Right lobe of liver (tissue), 6 donors: ENCODE measurements around the gene OR52H1. TPM values are rescaled to one million over a fixed set of nuclear protein-coding genes. Genes with fewer than 3 reads are reported as not detected.

Experiments used
- ATAC-seq, 4 donors: fragments of 200-7000 bp; cut with Tn5 transposase; one replicate each; pipeline ENCODE4 v1.9.1; 2020; ENCODE audit warnings: mild to moderate bottlenecking in 4 of 4, moderate library complexity in 4 of 4
- DNase-seq, 3 donors: peaks; one replicate each; pipeline ENCODE4 v3.0.0-alpha.2; 2020
- H3K27ac ChIP-seq, 3 donors: fragments of 200-600 bp; one replicate each; pipeline ENCODE4 v1.8.0; 2022
- H3K27me3 ChIP-seq, 2 donors: fragments of 200-600 bp; one replicate each; pipeline ENCODE4 v1.8.0; 2022
- H3K36me3 ChIP-seq, 4 donors: fragments of 200-600 bp; sonication (generic) in 1 of 4; one replicate each; pipeline versions ENCODE4 v1.5.1 to v1.8.0; 2017 to 2022; ENCODE audit warnings: control low read depth in 1 of 4
- H3K4me1 ChIP-seq, 4 donors: fragments of 200-600 bp; sonication (generic) in 1 of 4; one replicate each; pipeline versions ENCODE4 v1.5.1 to v1.8.0; 2017 to 2022; ENCODE audit warnings: control low read depth in 1 of 4
- H3K4me3 ChIP-seq, 3 donors: fragments of 200-600 bp; one replicate each; pipeline ENCODE4 v1.8.0; 2022
- H3K9me3 ChIP-seq, 4 donors: fragments of 200-600 bp; sonication (generic) in 1 of 4; one replicate each; pipeline versions ENCODE4 v1.5.1 to v1.8.0; 2017 to 2022; ENCODE audit warnings: control low read depth in 1 of 4
- CTCF ChIP-seq, 4 donors: fragments of 200-600 bp in 3 of 4; fragments of 450-650 bp in 1 of 4; IDR thresholded peaks; one replicate each; pipeline versions ENCODE4 v1.5.1 to v1.8.0; 2016 to 2022; ENCODE audit warnings: antibody characterized with exemption in 4 of 4, mild to moderate bottlenecking in 2 of 4
- POLR2A ChIP-seq: fragments of 450-650 bp; IDR thresholded peaks from one replicate; pipeline ENCODE4 v1.6.1; 2017; ENCODE audit warnings: antibody characterized with exemption, mild to moderate bottlenecking
- WGBS: methylation state at CpG from one replicate; pipeline ENCODE4 v1.1.6; 2018; ENCODE audit warnings: low coverage, low lambda C conversion rate; ENCODE audit not compliant: insufficient coverage; ENCODE audit errors: missing lambda C conversion rate; 5-methylcytosine and 5-hydroxymethylcytosine counted together
- intact Hi-C, 2 donors: fragments of 100-400 bp; cut with DNase I; formaldehyde crosslinking; loops; one replicate each; pipeline versions ENCODE4 v1.11.2 to v1.14.1; 2022
- total RNA-seq, 6 experiments: library from RNA; depleted of rRNA in 2 of 6; stranded (reverse); fragments of >200 nt in 2 of 6; fragmentation: NEBNext Ultra II Directional in 3 of 6; extraction: Animal tissue kit (Norgen Biotek cat#: 25700) in 3 of 6; gene quantifications; one replicate each; pipeline versions ENCODE4 v1.1.0 to v1.2.4, GENCODE V29; 2016 to 2023
- donor health status: DM: no; HTN: yes; CAD: no.
- donor health status: DM: no; HTN: no; CAD: no.
- donor health status: DM: no; HTN: no; CAD: no.
- donor health status: DM: no; HTN: yes; CAD: no.
- donor health status: DM: no; HTN: yes; CAD: no.

OR52H1 gene
- total RNA-seq, 6 experiments from 2014 or later: 0.49 TPM; not detected in 5

- Histone ChIP-seq H3K27me3 (no peaks in the 10 kb centered on the region), H3K4me1 (no peaks in the 10 kb centered on the region), H3K27ac (no peak overlapping the region), H3K4me3 (no peak overlapping the region), H3K36me3 (no peaks in the 10 kb centered on the region), H3K9me3 (no peaks in the 10 kb centered on the region)
- peak in 2 of 4 donors; percentile 11 to 32 for ATAC-seq
- no peak for TF ChIP-seq POLR2A
- no peak for TF ChIP-seq CTCF (IDR thresholded peaks at IDR 0.05)
- intact Hi-C loops: no loop called here
- no peak for DNase-seq
- WGBS: 74% methylated on average over 1 of the region's 1 CpG
These were observed 14.3 kb downstream of the OR52H1 start for GRCh38 chr11:5534046-5534445.

- no peak for ATAC-seq
- H3K9me3 ChIP-seq: no peaks in the 10 kb centered on the region
- WGBS: 75% methylated on average over 2 of the region's 2 CpGs
These were observed 17.1 kb downstream of the OR52H1 start for GRCh38 chr11:5531053-5531831.

GRCh38 chr11:5528495-5528894 lies 19.8 kb downstream of the OR52H1 start:
- intact Hi-C loops: no loop called here
- DNase-seq (no peak), ATAC-seq (no peak)
- Histone ChIP-seq H3K27ac (no peak overlapping the region), H3K27me3 (no peaks in the 10 kb centered on the region), H3K9me3 (no peaks in the 10 kb centered on the region), H3K4me1 (no peaks in the 10 kb centered on the region), H3K4me3 (no peak overlapping the region), H3K36me3 (no peaks in the 10 kb centered on the region)
- WGBS: 26% methylated on average over 1 of the region's 1 CpG
- TF ChIP-seq CTCF (IDR thresholded peaks at IDR 0.05): no peak
- TF ChIP-seq POLR2A: no peak

More at GRCh38 chr11:5531053-5531831, 17.1 kb downstream of the OR52H1 start:
- Histone ChIP-seq H3K36me3 (no peaks in the 10 kb centered on the region), H3K27me3 (no peaks in the 10 kb centered on the region), H3K4me3 (no peak overlapping the region), H3K4me1 (no peaks in the 10 kb centered on the region), H3K27ac (no peak overlapping the region)
- TF ChIP-seq CTCF (IDR thresholded peaks at IDR 0.05) (no peak), POLR2A (no peak)
- intact Hi-C loops: no loop called here
- no peak for DNase-seq

- no peak overlapping the region for H3K4me3 ChIP-seq
- no peak overlapping the region for H3K27ac ChIP-seq
- no peaks in the 10 kb centered on the region for H3K36me3 ChIP-seq
- TF ChIP-seq CTCF (IDR thresholded peaks at IDR 0.05): no peak
- no peak for TF ChIP-seq POLR2A
- DNase-seq (no peak), ATAC-seq (no peak)
- no CpG with 5 or more reads among the region's 5 CpGs for WGBS
- H3K4me1 ChIP-seq: no peaks in the 10 kb centered on the region
- H3K9me3 ChIP-seq: no peaks in the 10 kb centered on the region
- H3K27me3 ChIP-seq: no peaks in the 10 kb centered on the region
- intact Hi-C loops: no loop called here
These were observed 20.6 kb downstream of the OR52H1 start for GRCh38 chr11:5527716-5528115.
